ENCODE measurements around the gene MPPED1. TPM values are rescaled to one million over a fixed set of nuclear protein-coding genes. Genes with fewer than 3 reads are reported as not detected.

MPPED1 gene
- not detected in 2 replicates for total RNA-seq

GRCh38 chr22:43411869-43412807 lies at the start of gene MPPED1:
MPPED1 (plus strand) TSS chr22:43412014; CDS start chr22:43424986, 12,972 bp downstream.

Other genes starting within 250 kb of the MPPED1 start
- gene TTLL12, start 224.9 kb upstream of the MPPED1 start, total RNA-seq = 15.5 and 25.8 TPM in 2 replicates
- 0.86 and 1.8 TPM in 2 replicates for gene SCUBE1, start 68.6 kb upstream of the MPPED1 start, total RNA-seq